Hepatic stellate cell (primary cell): ENCODE results near the gene C12orf60.

Experiments
- DNase-seq: peaks from one replicate; pipeline ENCODE4 v3.0.0; 2011; ENCODE audit warnings: low spot score

Gene C12orf60

DNA sequence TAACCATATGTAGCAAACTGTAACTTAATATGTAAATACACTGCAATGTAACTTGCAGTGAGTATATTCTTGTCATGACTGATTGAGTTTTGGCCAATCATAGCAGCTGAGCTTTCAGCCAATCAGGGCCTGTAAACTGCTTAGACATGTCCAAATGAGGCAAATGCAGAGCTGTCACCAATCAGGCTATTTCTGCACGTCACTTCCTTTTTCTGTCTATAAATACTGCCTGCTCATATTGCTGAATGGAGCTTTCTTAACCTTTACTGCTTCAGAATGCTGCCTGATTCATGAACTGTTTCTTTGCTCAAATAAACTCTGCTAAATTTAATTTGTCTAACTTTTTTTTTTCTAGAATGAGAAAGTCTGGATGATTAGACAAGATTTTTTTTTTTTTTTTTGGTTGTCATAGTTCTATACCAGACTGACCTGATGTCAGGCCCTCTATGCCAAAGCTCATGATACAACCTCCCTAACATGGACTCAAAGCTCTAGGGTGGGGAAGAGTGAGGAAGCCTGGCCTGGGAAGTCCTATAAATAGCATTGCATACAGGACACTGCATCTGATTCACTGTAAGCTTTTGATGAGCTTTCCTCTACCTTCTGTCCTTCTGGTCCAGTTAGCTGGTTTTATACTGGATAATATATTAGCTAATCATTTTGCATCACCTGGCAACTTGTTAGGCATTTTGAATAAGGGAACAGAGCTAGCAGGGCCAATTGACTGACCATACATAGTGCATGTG is 70.1 kb downstream of the C12orf60 start:
- no peak for DNase-seq
